Body of pancreas (tissue), 4 donors: ENCODE data around the gene TESMIN.

Source experiments
- POLR2A ChIP-seq, 3 donors: fragments of 450-650 bp; IDR thresholded peaks; one replicate each; pipeline ENCODE4 v1.6.1; 2016; ENCODE audit warnings: antibody characterized with exemption in 3 of 3, mild to moderate bottlenecking in 2 of 3
- TF ChIP-seq, protein P1 (sequence below), 7 experiments: fragments of 450-650 bp in 4 of 7; fragments of 200-600 bp in 3 of 7; sonication (generic) in 3 of 7; IDR thresholded peaks; one replicate each; pipeline ENCODE4 v1.5.1; 2016 to 2019; ENCODE audit warnings: antibody characterized with exemption in 7 of 7

DNA sequence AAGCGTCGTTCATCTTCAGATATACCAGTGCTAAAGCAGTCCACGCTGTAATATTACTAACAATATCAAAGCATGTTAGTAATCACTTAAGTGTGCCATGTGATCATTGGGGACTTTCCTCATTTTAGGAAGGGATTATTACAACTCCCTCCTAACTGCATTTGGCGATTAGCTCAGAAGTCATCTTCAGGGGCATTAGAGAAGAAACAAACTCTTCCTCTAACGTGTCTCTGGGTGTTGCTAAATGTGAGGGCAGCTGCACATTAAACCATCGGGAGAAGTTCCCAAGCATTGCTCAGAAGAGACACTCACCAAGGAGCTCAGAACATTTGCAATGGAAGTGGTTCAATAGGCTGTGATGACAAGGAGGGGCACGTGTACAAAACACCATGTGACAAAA lies 17.2 kb downstream of the TESMIN start:
- TF ChIP-seq, protein P1, sequence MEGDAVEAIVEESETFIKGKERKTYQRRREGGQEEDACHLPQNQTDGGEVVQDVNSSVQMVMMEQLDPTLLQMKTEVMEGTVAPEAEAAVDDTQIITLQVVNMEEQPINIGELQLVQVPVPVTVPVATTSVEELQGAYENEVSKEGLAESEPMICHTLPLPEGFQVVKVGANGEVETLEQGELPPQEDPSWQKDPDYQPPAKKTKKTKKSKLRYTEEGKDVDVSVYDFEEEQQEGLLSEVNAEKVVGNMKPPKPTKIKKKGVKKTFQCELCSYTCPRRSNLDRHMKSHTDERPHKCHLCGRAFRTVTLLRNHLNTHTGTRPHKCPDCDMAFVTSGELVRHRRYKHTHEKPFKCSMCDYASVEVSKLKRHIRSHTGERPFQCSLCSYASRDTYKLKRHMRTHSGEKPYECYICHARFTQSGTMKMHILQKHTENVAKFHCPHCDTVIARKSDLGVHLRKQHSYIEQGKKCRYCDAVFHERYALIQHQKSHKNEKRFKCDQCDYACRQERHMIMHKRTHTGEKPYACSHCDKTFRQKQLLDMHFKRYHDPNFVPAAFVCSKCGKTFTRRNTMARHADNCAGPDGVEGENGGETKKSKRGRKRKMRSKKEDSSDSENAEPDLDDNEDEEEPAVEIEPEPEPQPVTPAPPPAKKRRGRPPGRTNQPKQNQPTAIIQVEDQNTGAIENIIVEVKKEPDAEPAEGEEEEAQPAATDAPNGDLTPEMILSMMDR (IDR thresholded peaks at IDR 0.05): no peak
- no peak for TF ChIP-seq POLR2A (IDR thresholded peaks at IDR 0.05)
